HTERT RPE-1 (cell line): ENCODE measurements around the gene TPK1.
"Not testable (repeated sequence)": the region's sequence is repeated elsewhere in the genome, so short reads cannot be mapped to it uniquely, and the experiment has no call there.

Source experiments
- in situ Hi-C: fragments of 300-500 bp; cut with MboI; formaldehyde crosslinking; loops from 4 replicates; pipeline ENCODE4 v1.14.3; 2020; ENCODE audit warnings: low sequenced_read_pairs

The TPK1 gene

GRCh38 chr7:144780071-144780608, 55.7 kb downstream of the TPK1 start:
- in situ Hi-C loops: no loop called here

GRCh38 chr7:144777889-144778288, 58.0 kb downstream of the TPK1 start:
- in situ Hi-C loops: not testable (repeated sequence)

GRCh38 chr7:144777005-144777839, 58.6 kb downstream of the TPK1 start:
- in situ Hi-C loops: no loop called here

DNA sequence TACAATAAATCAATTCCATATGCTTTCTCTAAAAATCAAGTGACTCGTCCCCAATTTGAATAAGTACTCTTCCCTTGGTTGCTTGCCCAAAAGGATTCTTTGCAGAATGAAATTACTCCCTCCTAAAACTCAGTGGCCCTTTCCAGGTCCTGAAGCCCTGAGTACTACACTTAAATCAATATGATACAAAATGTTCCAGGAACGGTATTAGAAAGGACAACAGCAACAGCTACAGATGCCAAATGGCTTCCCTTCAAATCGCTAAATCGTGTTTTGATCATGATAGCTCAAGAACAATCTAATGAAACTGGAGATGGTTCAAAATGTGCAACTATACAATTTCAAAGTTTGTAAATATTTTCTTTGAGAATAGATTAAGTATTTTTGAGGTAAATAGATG, 59.4 kb downstream of the TPK1 start:
- in situ Hi-C loops: no loop called here

- in situ Hi-C loops: no loop called here
These were observed 60.1 kb downstream of the TPK1 start for GRCh38 chr7:144775749-144776148.

DNA sequence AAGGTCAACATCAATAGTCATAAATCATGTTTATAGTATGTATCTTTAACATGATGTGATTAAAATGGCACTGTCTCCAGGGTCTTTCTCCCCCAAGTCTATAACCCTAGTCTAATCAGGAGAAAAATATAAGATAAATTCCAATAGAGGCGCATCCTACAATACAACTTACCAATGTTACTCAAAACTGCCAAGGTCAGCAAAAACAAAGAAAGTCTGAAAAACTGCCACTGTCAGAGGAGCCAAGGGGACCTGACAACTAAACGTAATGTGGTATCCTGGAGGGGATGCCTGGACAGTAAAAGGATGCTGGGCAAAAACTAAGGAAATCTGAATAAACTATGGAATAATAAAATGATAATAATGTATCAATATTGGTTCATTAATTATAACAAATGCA, 63.9 kb downstream of the TPK1 start:
- in situ Hi-C loops: no loop called here

DNA sequence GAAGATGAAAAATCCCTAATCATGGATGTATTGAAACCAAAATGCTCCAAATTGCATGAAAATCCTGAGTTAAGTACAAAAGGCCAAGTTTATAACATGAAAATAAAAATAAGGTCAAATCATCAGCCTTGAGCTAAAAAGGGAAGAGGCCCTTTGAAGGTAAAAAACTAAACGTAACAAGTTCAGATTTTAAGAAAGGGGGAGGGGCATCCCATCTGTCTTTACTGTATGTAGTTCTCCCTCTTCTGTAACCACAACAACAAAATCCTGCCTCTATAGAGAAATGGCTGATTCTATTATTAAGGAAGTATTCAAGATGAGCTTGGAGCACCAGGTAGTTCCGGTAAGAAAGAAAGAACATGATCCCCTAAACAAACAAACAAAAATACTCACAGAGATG, 64.7 kb downstream of the TPK1 start:
- in situ Hi-C loops: no loop called here

DNA sequence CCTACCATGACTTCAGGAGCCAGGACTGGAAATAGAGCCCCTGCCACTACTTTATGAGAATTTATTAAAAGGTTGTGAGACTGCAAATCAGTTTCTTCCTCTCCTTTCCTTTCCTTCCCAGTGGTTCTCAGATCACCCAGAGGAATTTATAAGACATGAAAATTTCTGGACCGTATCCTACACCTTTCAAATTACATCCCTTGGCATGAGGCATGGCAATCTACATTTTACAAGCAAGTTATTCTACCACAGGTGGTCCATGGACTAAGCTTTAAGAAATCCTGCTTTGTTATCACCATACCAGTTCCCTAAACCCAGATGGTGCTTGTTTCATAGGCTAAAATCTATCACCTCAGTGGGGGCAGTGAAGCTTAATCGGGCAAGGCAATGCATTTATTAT, 66.5 kb downstream of the TPK1 start:
- in situ Hi-C loops: no loop called here

GRCh38 chr7:144768633-144769032, 67.2 kb downstream of the TPK1 start:
- in situ Hi-C loops: no loop called here

- in situ Hi-C loops: no loop called here
These were observed 72.6 kb downstream of the TPK1 start for GRCh38 chr7:144763291-144763690.

- in situ Hi-C loops: no loop called here
These were observed 73.0 kb downstream of the TPK1 start for GRCh38 chr7:144762853-144763252.

GRCh38 chr7:144761493-144761892, 74.4 kb downstream of the TPK1 start:
- in situ Hi-C loops: no loop called here

DNA sequence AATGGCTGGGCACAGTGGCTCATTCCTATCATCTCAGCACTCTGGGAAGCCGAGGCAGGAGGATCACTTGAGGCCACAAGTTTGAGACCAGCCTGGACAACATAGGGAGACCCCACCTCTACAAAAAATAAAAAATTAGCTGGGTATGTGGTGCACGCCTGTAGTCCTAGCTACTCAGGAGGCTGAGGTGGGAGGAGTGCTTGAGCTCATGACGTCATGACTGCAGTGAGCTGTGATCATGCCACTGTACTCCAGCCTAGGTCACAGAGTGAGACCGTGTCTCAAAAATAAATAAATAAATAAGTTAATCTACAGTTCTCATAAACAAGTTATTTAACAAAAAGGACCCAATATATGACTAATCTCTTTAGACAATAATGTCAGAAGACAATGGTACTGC, 76.2 kb downstream of the TPK1 start:
- in situ Hi-C loops: no loop called here

GRCh38 chr7:144747936-144748335, 87.9 kb downstream of the TPK1 start:
- in situ Hi-C loops: no loop called here

DNA sequence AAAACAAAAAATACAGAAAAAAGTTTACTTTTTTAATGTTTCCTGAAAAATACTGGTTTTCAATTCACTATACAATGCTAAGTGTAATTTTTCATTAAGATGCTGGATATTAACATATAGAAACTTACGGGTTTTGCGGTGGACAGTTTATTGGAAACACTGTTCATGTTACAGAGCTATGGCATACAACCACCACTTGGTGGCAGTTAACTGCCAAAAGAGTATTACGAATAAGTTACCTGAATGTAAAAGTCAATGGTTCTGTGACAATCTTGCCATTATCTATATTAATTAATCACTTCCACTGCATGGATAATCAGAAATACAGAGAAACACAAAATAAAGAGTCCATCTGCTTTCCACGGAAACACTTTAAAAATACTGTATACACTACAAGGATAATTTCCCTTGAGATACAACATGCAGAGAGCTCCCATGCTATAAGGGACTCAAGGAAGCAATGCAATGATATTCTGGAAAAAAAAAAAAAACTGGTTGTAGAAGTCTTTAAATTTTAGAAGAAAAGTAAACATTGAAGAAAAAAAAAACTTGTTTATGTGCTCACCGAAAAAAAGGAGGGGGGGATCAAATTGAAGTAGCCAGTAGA, 97.0 kb downstream of the TPK1 start:
- in situ Hi-C loops: no loop called here

GRCh38 chr7:144738146-144738545, 97.7 kb downstream of the TPK1 start:
- in situ Hi-C loops: no loop called here

DNA sequence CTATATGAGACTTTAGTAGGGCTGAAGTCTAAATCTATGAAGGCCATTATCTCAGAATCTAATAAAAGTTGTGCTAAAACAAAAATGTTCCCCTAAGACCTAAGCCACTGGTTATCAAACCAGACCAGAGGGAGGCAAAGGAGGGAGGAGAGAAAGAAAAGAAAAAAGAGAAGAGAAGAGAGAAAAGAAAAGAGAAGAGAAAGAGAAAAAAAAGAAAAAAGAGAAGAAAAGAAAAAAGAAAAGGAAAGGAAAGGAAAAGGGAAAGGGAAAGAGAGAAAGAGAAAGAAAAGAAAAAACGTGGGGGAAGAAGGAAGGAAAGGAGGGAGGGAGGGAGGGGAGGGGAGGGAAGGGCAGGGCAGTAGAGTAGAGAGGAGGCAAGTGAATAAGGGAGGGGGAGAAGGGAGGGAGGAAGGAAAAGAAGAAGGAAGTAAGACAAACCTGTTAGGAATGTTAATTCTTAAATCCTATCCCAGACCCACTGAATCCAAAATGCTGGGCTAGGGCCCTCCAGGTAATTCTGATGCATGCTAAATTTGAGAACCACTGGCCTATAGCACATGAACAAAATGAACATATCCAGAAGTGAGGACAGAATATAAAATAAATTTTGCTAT, 98.9 kb downstream of the TPK1 start:
- in situ Hi-C loops: no loop called here

- in situ Hi-C loops: no loop called here
These were observed 100.2 kb downstream of the TPK1 start for GRCh38 chr7:144735505-144736276.

DNA sequence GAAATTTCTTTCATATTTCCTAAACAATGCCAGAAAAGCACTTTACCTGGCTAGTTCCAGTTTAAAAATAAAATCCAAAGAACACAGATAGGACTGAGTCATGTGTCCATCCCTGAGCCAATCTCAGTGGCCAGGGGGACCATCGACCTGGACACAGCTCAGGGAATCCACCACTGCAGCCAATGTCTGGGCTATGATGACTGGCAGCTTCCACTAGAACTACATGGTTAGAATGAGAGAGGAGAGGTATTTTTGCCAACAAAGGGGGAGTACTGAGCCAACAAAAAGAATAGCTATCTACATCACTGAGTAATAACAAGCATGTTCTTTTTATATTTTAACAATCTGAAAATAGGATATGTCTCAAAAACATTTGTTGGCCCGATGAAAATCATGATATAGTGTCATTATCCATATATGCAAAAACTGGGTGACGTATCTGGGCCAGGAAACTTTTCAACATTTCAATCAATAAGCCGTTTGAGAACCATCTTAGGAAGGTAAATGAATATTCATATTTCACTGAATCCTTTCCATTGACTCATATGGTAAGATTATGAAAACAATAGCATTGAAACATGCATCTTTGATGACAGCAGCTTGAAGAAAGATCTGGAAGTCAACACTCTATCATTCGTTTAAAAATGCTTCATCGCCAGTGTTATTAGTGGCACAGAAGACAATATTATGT, 104.0 kb downstream of the TPK1 start:
- in situ Hi-C loops: no loop called here

GRCh38 chr7:144730224-144730623, 105.6 kb downstream of the TPK1 start:
- in situ Hi-C loops: no loop called here

DNA sequence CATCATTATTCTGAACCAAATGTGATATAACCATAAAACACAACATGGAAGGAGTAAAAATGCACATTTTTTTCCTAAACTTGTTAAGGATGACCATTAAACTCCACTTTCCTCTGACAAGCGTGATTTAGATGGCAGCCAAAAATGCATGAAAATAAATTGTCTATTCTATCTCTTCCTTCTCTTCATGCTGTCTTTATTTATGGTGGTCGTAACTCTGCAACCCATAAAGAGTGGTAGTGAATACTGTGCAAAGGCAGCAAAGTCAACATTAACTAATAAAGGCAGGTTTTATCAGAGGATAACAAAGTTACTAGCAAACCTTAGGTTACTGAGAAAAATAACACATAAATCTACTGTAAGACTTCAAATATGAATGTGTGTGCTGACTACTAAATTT, 106.6 kb downstream of the TPK1 start:
- in situ Hi-C loops: no loop called here
